Suprapubic skin (tissue), 4 donors: ENCODE results near the gene ASCC1.

ENCODE experiments used
- EP300 ChIP-seq: sonication (generic); formaldehyde crosslinking; IDR thresholded peaks from one replicate; pipeline ENCODE4 v1.6.1; 2017; ENCODE audit warnings: antibody characterized with exemption
- POLR2A ChIP-seq, 2 donors: fragments of 450-650 bp; IDR thresholded peaks; one replicate each; pipeline ENCODE4 v1.6.1; 2017; ENCODE audit warnings: antibody characterized with exemption in 2 of 2, mild to moderate bottlenecking in 2 of 2, moderate library complexity in 2 of 2
- POLR2AphosphoS5 ChIP-seq, 3 donors: sonication (generic); formaldehyde crosslinking; IDR thresholded peaks; one replicate each; pipeline ENCODE4 v1.6.1; 2017; ENCODE audit warnings: antibody characterized with exemption in 3 of 3
- TF ChIP-seq, protein P1 (sequence below), 2 donors: fragments of 200-600 bp in 1 of 2; fragments of 450-650 bp in 1 of 2; sonication (generic) in 1 of 2; IDR thresholded peaks; one replicate each; pipeline ENCODE4 v1.5.1; 2016 to 2019; ENCODE audit warnings: antibody characterized with exemption in 2 of 2, mild to moderate bottlenecking in 1 of 2, moderate library complexity in 1 of 2

DNA sequence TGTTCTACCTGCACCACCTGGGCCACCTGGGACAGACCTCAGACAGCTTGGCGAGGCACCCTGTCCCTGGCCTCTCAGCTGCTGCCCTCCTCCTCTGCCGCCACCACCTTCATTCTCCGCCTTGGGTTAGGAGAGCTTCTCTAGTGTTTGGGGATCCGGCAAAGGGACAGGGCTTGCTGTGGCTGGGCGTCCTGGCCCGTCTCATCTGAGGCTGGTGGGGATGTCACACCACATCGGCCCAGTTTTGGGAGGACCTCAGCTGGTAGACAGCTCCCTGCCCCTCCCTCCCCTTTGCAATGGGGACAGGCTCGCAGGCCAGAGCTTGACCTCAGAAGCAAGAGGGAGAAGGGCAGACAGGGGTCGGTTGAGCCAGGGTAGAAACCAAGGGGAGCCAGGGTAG is 154.1 kb downstream of the ASCC1 start:
- TF ChIP-seq, protein P1, sequence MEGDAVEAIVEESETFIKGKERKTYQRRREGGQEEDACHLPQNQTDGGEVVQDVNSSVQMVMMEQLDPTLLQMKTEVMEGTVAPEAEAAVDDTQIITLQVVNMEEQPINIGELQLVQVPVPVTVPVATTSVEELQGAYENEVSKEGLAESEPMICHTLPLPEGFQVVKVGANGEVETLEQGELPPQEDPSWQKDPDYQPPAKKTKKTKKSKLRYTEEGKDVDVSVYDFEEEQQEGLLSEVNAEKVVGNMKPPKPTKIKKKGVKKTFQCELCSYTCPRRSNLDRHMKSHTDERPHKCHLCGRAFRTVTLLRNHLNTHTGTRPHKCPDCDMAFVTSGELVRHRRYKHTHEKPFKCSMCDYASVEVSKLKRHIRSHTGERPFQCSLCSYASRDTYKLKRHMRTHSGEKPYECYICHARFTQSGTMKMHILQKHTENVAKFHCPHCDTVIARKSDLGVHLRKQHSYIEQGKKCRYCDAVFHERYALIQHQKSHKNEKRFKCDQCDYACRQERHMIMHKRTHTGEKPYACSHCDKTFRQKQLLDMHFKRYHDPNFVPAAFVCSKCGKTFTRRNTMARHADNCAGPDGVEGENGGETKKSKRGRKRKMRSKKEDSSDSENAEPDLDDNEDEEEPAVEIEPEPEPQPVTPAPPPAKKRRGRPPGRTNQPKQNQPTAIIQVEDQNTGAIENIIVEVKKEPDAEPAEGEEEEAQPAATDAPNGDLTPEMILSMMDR (IDR thresholded peaks at IDR 0.05) = no peak
- TF ChIP-seq EP300 = no peak
- TF ChIP-seq POLR2A (IDR thresholded peaks at IDR 0.05) = no peak
- TF ChIP-seq POLR2AphosphoS5 (IDR thresholded peaks at IDR 0.05) = no peak
